K562 (cell line): Measurements from ENCODE around the gene SAMD8. TPM values are rescaled to one million over a fixed set of nuclear protein-coding genes. Genes with fewer than 3 reads are reported as not detected.

ENCODE experiments used
- ARNT ChIP-seq, 2 experiments: fragments of 450-650 bp; IDR thresholded peaks; 2 replicates each; pipeline ENCODE4 v1.6.1; 2016; ENCODE audit warnings: mild to moderate bottlenecking in 1 of 2
- ASH1L ChIP-seq: fragments of 450-650 bp; IDR thresholded peaks from 2 replicates; pipeline ENCODE4 v1.6.1; 2018; ENCODE audit warnings: borderline replicate concordance, mild to moderate bottlenecking, low read depth; ENCODE audit not compliant: partially characterized antibody
- CHD7 ChIP-seq: fragments of 200-600 bp; sonication (generic); IDR thresholded peaks from one replicate; pipeline ENCODE4 v1.6.1; 2012; ENCODE audit warnings: mild to moderate bottlenecking, low read depth, low read length, inconsistent platforms
- EP300 ChIP-seq: IDR thresholded peaks from 2 replicates; pipeline ENCODE4 v1.6.1; 2012; ENCODE audit warnings: low read length, improper control_type of control experiment
- ETS2 ChIP-seq: IDR thresholded peaks from 2 replicates; pipeline ENCODE4 v1.6.1; 2016; ENCODE audit warnings: borderline replicate concordance, missing genetic modification characterization, mild to moderate bottlenecking, moderate library complexity, missing compliant biosample characterization; ENCODE audit not compliant: poor library complexity, severe bottlenecking
- FOS ChIP-seq: IDR thresholded peaks from 3 replicates; pipeline ENCODE4 v1.6.1; 2011; ENCODE audit not compliant: insufficient read length; ENCODE audit errors: extremely low read depth
- NFYB ChIP-seq: IDR thresholded peaks from 2 replicates; pipeline ENCODE4 v1.6.1; 2011; ENCODE audit warnings: mild to moderate bottlenecking, moderate library complexity; ENCODE audit not compliant: insufficient read length; ENCODE audit errors: extremely low read depth
- NRF1 ChIP-seq, 2 experiments: fragments of 450-650 bp; IDR thresholded peaks in 1 of 2; conservative IDR thresholded peaks in 1 of 2; 2 replicates each; pipeline ENCODE4 v1.6.1; 2014; ENCODE audit warnings: mild to moderate bottlenecking in 2 of 2
- PCBP2 ChIP-seq: fragments of 200-400 bp; formaldehyde crosslinking; IDR thresholded peaks from 2 replicates; pipeline ENCODE4 v1.6.1; 2018; ENCODE audit warnings: low read length, low read depth, mild to moderate bottlenecking, moderate library complexity; ENCODE audit not compliant: poor library complexity, severe bottlenecking
- PHTF2 ChIP-seq: fragments of 250-450 bp; sonication (Bioruptor Pico); IDR thresholded peaks from 2 replicates; pipeline ENCODE4 v1.5.0; 2021; ENCODE audit warnings: mild to moderate bottlenecking
- POLR2AphosphoS2 ChIP-seq: IDR thresholded peaks from 2 replicates; pipeline ENCODE4 v1.6.1; 2012; ENCODE audit warnings: low read length, improper control_type of control experiment
- POU5F1 ChIP-seq: fragments of 150-350 bp; IDR thresholded peaks from 2 replicates; pipeline ENCODE4 v1.6.1; 2014; ENCODE audit warnings: borderline replicate concordance, low read length, low read depth, mild to moderate bottlenecking; ENCODE audit not compliant: partially characterized antibody
- SMAD3 ChIP-seq: fragments of 450-650 bp; formaldehyde crosslinking; conservative IDR thresholded peaks from 2 replicates; pipeline ENCODE4 v1.4.0; 2020; ENCODE audit warnings: mild to moderate bottlenecking
- SRF ChIP-seq, 2 experiments: fragments of 250-450, 450-650 bp in 1 of 2; sonication (Bioruptor Pico) in 1 of 2; sonication (generic) in 1 of 2; formaldehyde crosslinking; IDR thresholded peaks; 2 replicates each; pipeline versions ENCODE4 v1.5.0 to v1.5.1; 2020 to 2022; ENCODE audit warnings: mild to moderate bottlenecking in 1 of 2, missing genetic modification reagents in 1 of 2
- SUPT5H ChIP-seq: fragments of 450-650 bp; IDR thresholded peaks from 2 replicates; pipeline ENCODE4 v1.6.1; 2016
- ZC3H8 ChIP-seq: fragments of 450-650 bp; IDR thresholded peaks from 2 replicates; pipeline ENCODE4 v1.6.1; 2017
- ZFX ChIP-seq: sonication (generic); formaldehyde crosslinking; IDR thresholded peaks from 2 replicates; pipeline ENCODE4 v1.8.0; 2022; ENCODE audit warnings: mild to moderate bottlenecking, missing genetic modification reagents, moderate library complexity
- ZNF12 ChIP-seq: sonication (generic); formaldehyde crosslinking; IDR thresholded peaks from 2 replicates; pipeline ENCODE4 v1.4.0; 2020; ENCODE audit warnings: mild to moderate bottlenecking, missing genetic modification reagents
- polyA plus RNA-seq, 8 experiments: library from polyadenylated mRNA; depleted of rRNA in 4 of 8; stranded (reverse) in 5 of 8; unstranded in 3 of 8; fragments of >200 nt; fragmentation: Nextera tagmentation in 2 of 8; fragmentation: Illumina TruSeq in 1 of 8; extraction: Ambion mirVana in 2 of 8; extraction: Trizol in 1 of 8; gene quantifications; 2 replicates each; pipeline versions ENCODE4 v1.2.1 to v1.2.3, GENCODE V29; 2011 to 2014; ENCODE audit warnings: inconsistent platforms in 1 of 8, missing spikeins in 1 of 8
- total RNA-seq, 7 experiments: library from RNA; depleted of rRNA in 6 of 7; stranded (reverse); fragments of >200 nt in 6 of 7; fragmentation: Illumina TruSeq in 2 of 7; extraction: Trizol in 2 of 7; gene quantifications; 2 replicates each; pipeline versions ENCODE4 v1.2.1 to v1.2.3, GENCODE V29; 2011 to 2021; ENCODE audit warnings: low replicate concordance in 1 of 7
- TF ChIP-seq, protein P1 (sequence below): fragments of 250-450 bp; sonication (Bioruptor Pico); IDR thresholded peaks from 2 replicates; pipeline ENCODE4 v1.6.1; 2021; ENCODE audit warnings: mild to moderate bottlenecking

The SAMD8 gene
- total and polyA plus RNA-seq, 9 of the 15 experiments (the other 6 are each of a cell fraction or from before 2014, with no cell fraction given), result 2.7 to 16.1 (median 6.2) TPM

GRCh38 chr10:75209921-75210281 is 98.4 kb downstream of the SAMD8 start (continued):
- TF ChIP-seq NRF1 (conservative IDR thresholded peaks at IDR 0.05 in 1 of 2, IDR thresholded peaks at IDR 0.05 in 1 of 2) (0 out of 4 replicates have a peak, but pooled peaks of 1 of the 2 experiments have one; percentile 18), ETS2 (tag) (no peak), SRF (CRISPR knock-in tag; IDR thresholded peaks at IDR 0.05) (no peak), ASH1L (no peak), FOS (no peak), SMAD3 (CRISPR knock-in tag) (0 out of 2 replicates have a peak, but pooled peaks have one; percentile 10), POU5F1 (no peak), SUPT5H (no peak; the same call in 1 of the 2 replicates), POLR2AphosphoS2 (no peak), ZC3H8 (no peak), EP300 (no peak), ZNF12 (no peak), ARNT (IDR thresholded peaks at IDR 0.05) (peak; percentile 60 to 84; a peak in 3 of 4 replicates), NFYB (no peak), PCBP2 (no peak), ZFX (peak; percentile 43; the same call in 1 of the 2 replicates), PHTF2 (CRISPR knock-in tag) (no peak), CHD7 (no peak)
- TF ChIP-seq, protein P1, sequence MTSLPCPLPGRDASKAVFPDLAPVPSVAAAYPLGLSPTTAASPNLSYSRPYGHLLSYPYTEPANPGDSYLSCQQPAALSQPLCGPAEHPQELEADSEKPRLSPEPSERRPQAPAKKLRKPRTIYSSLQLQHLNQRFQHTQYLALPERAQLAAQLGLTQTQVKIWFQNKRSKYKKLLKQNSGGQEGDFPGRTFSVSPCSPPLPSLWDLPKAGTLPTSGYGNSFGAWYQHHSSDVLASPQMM (CRISPR knock-in tag), result no peak
